Gastroesophageal sphincter (tissue), 3 donors: Measurements from ENCODE around the gene IGSF8.

Experiments used
- POLR2A ChIP-seq, 2 donors: fragments of 450-650 bp; IDR thresholded peaks; one replicate each; pipeline ENCODE4 v1.6.1; 2017; ENCODE audit warnings: antibody characterized with exemption in 2 of 2, mild to moderate bottlenecking in 2 of 2, moderate library complexity in 1 of 2
- POLR2AphosphoS5 ChIP-seq: sonication (generic); formaldehyde crosslinking; IDR thresholded peaks from one replicate; pipeline ENCODE4 v1.6.1; 2017; ENCODE audit warnings: antibody characterized with exemption
- TF ChIP-seq, protein P1 (sequence below), 4 experiments: fragments of 200-600 bp in 2 of 4; fragments of 450-650 bp in 2 of 4; sonication (generic) in 1 of 4; IDR thresholded peaks; one replicate each; pipeline ENCODE4 v1.5.1; 2017 to 2019; ENCODE audit warnings: antibody characterized with exemption in 4 of 4, mild to moderate bottlenecking in 2 of 4, moderate library complexity in 2 of 4

DNA sequence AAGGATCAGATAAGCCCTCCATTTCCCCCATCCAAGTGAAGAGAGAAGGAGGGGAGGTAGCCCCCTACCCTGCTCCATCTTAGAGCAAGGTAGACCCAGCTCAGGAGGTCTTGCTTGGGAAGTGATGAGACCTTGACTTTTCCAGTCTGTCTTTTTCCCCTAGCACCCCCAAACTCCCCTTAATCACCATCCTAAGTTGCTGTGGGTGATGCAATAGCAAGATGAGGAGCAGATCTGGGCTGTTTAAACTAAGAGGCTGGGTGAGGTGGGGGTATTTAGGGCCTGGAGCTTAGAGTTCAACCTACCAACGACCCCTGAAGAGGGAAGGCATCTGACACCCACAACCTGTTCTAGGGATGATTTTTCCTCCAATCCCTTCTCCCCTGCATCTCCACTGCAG lies 18.9 kb upstream of the IGSF8 start:
- TF ChIP-seq, protein P1, sequence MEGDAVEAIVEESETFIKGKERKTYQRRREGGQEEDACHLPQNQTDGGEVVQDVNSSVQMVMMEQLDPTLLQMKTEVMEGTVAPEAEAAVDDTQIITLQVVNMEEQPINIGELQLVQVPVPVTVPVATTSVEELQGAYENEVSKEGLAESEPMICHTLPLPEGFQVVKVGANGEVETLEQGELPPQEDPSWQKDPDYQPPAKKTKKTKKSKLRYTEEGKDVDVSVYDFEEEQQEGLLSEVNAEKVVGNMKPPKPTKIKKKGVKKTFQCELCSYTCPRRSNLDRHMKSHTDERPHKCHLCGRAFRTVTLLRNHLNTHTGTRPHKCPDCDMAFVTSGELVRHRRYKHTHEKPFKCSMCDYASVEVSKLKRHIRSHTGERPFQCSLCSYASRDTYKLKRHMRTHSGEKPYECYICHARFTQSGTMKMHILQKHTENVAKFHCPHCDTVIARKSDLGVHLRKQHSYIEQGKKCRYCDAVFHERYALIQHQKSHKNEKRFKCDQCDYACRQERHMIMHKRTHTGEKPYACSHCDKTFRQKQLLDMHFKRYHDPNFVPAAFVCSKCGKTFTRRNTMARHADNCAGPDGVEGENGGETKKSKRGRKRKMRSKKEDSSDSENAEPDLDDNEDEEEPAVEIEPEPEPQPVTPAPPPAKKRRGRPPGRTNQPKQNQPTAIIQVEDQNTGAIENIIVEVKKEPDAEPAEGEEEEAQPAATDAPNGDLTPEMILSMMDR (IDR thresholded peaks at IDR 0.05): no peak
- TF ChIP-seq POLR2AphosphoS5 (no peak), POLR2A (IDR thresholded peaks at IDR 0.05) (no peak)
